Liver (tissue), 3 donors: ENCODE results near the gene BIRC6.
"Not testable (repeated sequence)": the region's sequence is repeated elsewhere in the genome, so short reads cannot be mapped to it uniquely, and the experiment has no call there.

ENCODE experiments used
- CTCF ChIP-seq: fragments of 150-350 bp; IDR thresholded peaks from 2 replicates; pipeline ENCODE4 v1.5.1; 2017; ENCODE audit warnings: improper control_type of control experiment, low read depth, low read length; ENCODE audit not compliant: missing input control
- EGR1 ChIP-seq, 2 donors: IDR thresholded peaks; 2 replicates each; pipeline ENCODE4 v1.6.1; 2016 to 2018; ENCODE audit warnings: antibody characterized with exemption in 2 of 2, low read depth in 2 of 2
- GABPA ChIP-seq, 2 donors: IDR thresholded peaks in 1 of 2; conservative IDR thresholded peaks in 1 of 2; 2 replicates each; pipeline ENCODE4 v1.6.1; 2016; ENCODE audit warnings: antibody characterized with exemption in 2 of 2, mild to moderate bottlenecking in 1 of 2, moderate library complexity in 1 of 2
- JUND ChIP-seq, 2 donors: IDR thresholded peaks; 2 replicates each; pipeline ENCODE4 v1.6.1; 2016; ENCODE audit warnings: antibody characterized with exemption in 2 of 2
- MAX ChIP-seq: IDR thresholded peaks from 2 replicates; pipeline ENCODE4 v1.6.1; 2016; ENCODE audit warnings: antibody characterized with exemption
- RAD21 ChIP-seq, 2 donors: IDR thresholded peaks; 2 replicates each; pipeline ENCODE4 v1.6.1; 2016; ENCODE audit warnings: antibody characterized with exemption in 2 of 2, mild to moderate bottlenecking in 2 of 2
- REST ChIP-seq: IDR thresholded peaks from 2 replicates; pipeline ENCODE4 v1.6.1; 2016; ENCODE audit warnings: antibody characterized with exemption, mild to moderate bottlenecking
- RXRA ChIP-seq, 2 donors: IDR thresholded peaks; 2 replicates each; pipeline ENCODE4 v1.6.1; 2017 to 2018; ENCODE audit warnings: antibody characterized with exemption in 2 of 2, mild to moderate bottlenecking in 1 of 2
- TAF1 ChIP-seq: conservative IDR thresholded peaks from 2 replicates; pipeline ENCODE4 v1.6.1; 2016; ENCODE audit warnings: antibody characterized with exemption, mild to moderate bottlenecking
- YY1 ChIP-seq: IDR thresholded peaks from 2 replicates; pipeline ENCODE4 v1.6.1; 2016; ENCODE audit warnings: antibody characterized with exemption, mild to moderate bottlenecking
- TF ChIP-seq, protein P1 (sequence below): IDR thresholded peaks from 2 replicates; pipeline ENCODE4 v1.6.1; 2016; ENCODE audit warnings: antibody characterized with exemption
- donor health status: healthy.
- donor health status: healthy.

- not testable (repeated sequence) for TF ChIP-seq TAF1; CTCF; JUND (IDR thresholded peaks at IDR 0.05); REST; RXRA (IDR thresholded peaks at IDR 0.05); EGR1 (IDR thresholded peaks at IDR 0.05; ENCODE audit: low read depth in 2 of 2); YY1; MAX; GABPA (IDR thresholded peaks at IDR 0.05 in 1 of 2, conservative IDR thresholded peaks at IDR 0.05 in 1 of 2); RAD21 (IDR thresholded peaks at IDR 0.05)
- TF ChIP-seq, protein P1, sequence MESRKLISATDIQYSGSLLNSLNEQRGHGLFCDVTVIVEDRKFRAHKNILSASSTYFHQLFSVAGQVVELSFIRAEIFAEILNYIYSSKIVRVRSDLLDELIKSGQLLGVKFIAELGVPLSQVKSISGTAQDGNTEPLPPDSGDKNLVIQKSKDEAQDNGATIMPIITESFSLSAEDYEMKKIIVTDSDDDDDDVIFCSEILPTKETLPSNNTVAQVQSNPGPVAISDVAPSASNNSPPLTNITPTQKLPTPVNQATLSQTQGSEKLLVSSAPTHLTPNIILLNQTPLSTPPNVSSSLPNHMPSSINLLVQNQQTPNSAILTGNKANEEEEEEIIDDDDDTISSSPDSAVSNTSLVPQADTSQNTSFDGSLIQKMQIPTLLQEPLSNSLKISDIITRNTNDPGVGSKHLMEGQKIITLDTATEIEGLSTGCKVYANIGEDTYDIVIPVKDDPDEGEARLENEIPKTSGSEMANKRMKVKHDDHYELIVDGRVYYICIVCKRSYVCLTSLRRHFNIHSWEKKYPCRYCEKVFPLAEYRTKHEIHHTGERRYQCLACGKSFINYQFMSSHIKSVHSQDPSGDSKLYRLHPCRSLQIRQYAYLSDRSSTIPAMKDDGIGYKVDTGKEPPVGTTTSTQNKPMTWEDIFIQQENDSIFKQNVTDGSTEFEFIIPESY, result not testable (repeated sequence)
These were observed 6.0 kb upstream of the BIRC6 start for GRCh38 chr2:32350797-32351196.
